GM12874 (cell line): ENCODE results near the gene TMEM184B.

Source experiments
- CTCF ChIP-seq: IDR thresholded peaks from 2 replicates; pipeline ENCODE4 v1.5.1; 2011; ENCODE audit warnings: low read depth, mild to moderate bottlenecking, control low read depth, low read length, moderate library complexity; ENCODE audit not compliant: insufficient read depth

The TMEM184B gene

GRCh38 chr22:38286915-38287669 is 14.3 kb upstream of the TMEM184B start:
- no peak for TF ChIP-seq CTCF

GRCh38 chr22:38285018-38285417 is 12.2 kb upstream of the TMEM184B start:
- no peak for TF ChIP-seq CTCF

- TF ChIP-seq CTCF = no peak
Observed at GRCh38 chr22:38284042-38284402, 11.2 kb upstream of the TMEM184B start.

GRCh38 chr22:38282397-38282796 is 9.6 kb upstream of the TMEM184B start:
- no peak for TF ChIP-seq CTCF

- no peak for TF ChIP-seq CTCF
Observed at GRCh38 chr22:38276166-38276565, 3.4 kb upstream of the TMEM184B start.

GRCh38 chr22:38273135-38273826 is 471 bp upstream of the TMEM184B start:
- TF ChIP-seq CTCF = no peak

- no peak for TF ChIP-seq CTCF
Observed at GRCh38 chr22:38271927-38272372, 860 bp downstream of the TMEM184B start.
